Stomach (tissue), 4 donors: ENCODE results near the gene JAKMIP2.

Experiments
- CTCF ChIP-seq, 7 experiments: fragments of 450-650 bp in 4 of 7; fragments of 200-600 bp in 3 of 7; sonication (generic) in 3 of 7; IDR thresholded peaks; one replicate each; pipeline ENCODE4 v1.5.1; 2016 to 2019; ENCODE audit warnings: antibody characterized with exemption in 7 of 7, control low read depth in 2 of 7, mild to moderate bottlenecking in 1 of 7
- EP300 ChIP-seq: sonication (generic); formaldehyde crosslinking; IDR thresholded peaks from one replicate; pipeline ENCODE4 v1.6.1; 2017; ENCODE audit warnings: antibody characterized with exemption
- POLR2A ChIP-seq, 4 donors: fragments of 450-650 bp; IDR thresholded peaks; one replicate each; pipeline ENCODE4 v1.6.1; 2016; ENCODE audit warnings: antibody characterized with exemption in 4 of 4, control low read depth in 2 of 4, mild to moderate bottlenecking in 1 of 4, moderate library complexity in 1 of 4
- POLR2AphosphoS5 ChIP-seq, 3 donors: sonication (generic); formaldehyde crosslinking; IDR thresholded peaks; one replicate each; pipeline ENCODE4 v1.6.1; 2016; ENCODE audit warnings: antibody characterized with exemption in 3 of 3

- no peak for TF ChIP-seq CTCF (IDR thresholded peaks at IDR 0.05)
- TF ChIP-seq POLR2AphosphoS5 (IDR thresholded peaks at IDR 0.05): no peak
- TF ChIP-seq POLR2A (IDR thresholded peaks at IDR 0.05): no peak
- TF ChIP-seq EP300: no peak
Measured at GRCh38 chr5:147631428-147632003, 151.0 kb downstream of the JAKMIP2 start.
